Upper lobe of right lung (tissue), 1 donor: ENCODE measurements around the gene DOCK2. TPM values are rescaled to one million over a fixed set of nuclear protein-coding genes. Genes with fewer than 3 reads are reported as not detected.
"Not testable (repeated sequence)": the region's sequence is repeated elsewhere in the genome, so short reads cannot be mapped to it uniquely, and the experiment has no call there.

Experiments used
- ATAC-seq: fragments of 200-7000 bp; cut with Tn5 transposase; one replicate; pipeline ENCODE4 v1.9.1; 2020; ENCODE audit warnings: mild to moderate bottlenecking, moderate library complexity
- DNase-seq: peaks from one replicate; pipeline ENCODE4 v3.0.0-alpha.2; 2020
- H3K27ac ChIP-seq: fragments of 200-600 bp; one replicate; pipeline ENCODE4 v1.8.0; 2022
- H3K27me3 ChIP-seq: fragments of 200-600 bp; one replicate; pipeline ENCODE4 v1.8.0; 2022; ENCODE audit warnings: mild to moderate bottlenecking
- H3K36me3 ChIP-seq: fragments of 200-600 bp; one replicate; pipeline ENCODE4 v1.8.0; 2022
- H3K4me1 ChIP-seq: fragments of 200-600 bp; one replicate; pipeline ENCODE4 v1.8.0; 2022
- H3K4me3 ChIP-seq: fragments of 200-600 bp; one replicate; pipeline ENCODE4 v1.8.0; 2022; ENCODE audit warnings: mild to moderate bottlenecking
- H3K9me3 ChIP-seq: fragments of 200-600 bp; one replicate; pipeline ENCODE4 v1.8.0; 2022
- intact Hi-C: fragments of 100-400 bp; cut with DNase I; formaldehyde crosslinking; loops from one replicate; pipeline ENCODE4 v1.11.0; 2022
- total RNA-seq: library from RNA; stranded (reverse); fragmentation: NEBNext Ultra II Directional; extraction: Animal tissue kit (Norgen Biotek cat#: 25700); gene quantifications from one replicate; pipeline ENCODE4 v1.2.1, GENCODE V29; 2021
- TF ChIP-seq, protein P1 (sequence below): fragments of 200-600 bp; IDR thresholded peaks from one replicate; pipeline ENCODE4 v1.8.0; 2022; ENCODE audit warnings: antibody characterized with exemption
- donor health status: DM: no; HTN: yes; CAD: no; lungs with severe emphysema.

Gene DOCK2
- total RNA-seq, 1 donor from 2014 or later, result 65.4 TPM

- TF ChIP-seq, protein P1, sequence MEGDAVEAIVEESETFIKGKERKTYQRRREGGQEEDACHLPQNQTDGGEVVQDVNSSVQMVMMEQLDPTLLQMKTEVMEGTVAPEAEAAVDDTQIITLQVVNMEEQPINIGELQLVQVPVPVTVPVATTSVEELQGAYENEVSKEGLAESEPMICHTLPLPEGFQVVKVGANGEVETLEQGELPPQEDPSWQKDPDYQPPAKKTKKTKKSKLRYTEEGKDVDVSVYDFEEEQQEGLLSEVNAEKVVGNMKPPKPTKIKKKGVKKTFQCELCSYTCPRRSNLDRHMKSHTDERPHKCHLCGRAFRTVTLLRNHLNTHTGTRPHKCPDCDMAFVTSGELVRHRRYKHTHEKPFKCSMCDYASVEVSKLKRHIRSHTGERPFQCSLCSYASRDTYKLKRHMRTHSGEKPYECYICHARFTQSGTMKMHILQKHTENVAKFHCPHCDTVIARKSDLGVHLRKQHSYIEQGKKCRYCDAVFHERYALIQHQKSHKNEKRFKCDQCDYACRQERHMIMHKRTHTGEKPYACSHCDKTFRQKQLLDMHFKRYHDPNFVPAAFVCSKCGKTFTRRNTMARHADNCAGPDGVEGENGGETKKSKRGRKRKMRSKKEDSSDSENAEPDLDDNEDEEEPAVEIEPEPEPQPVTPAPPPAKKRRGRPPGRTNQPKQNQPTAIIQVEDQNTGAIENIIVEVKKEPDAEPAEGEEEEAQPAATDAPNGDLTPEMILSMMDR, result no peak
- no peak for DNase-seq
- H3K4me1 ChIP-seq, result peaks cover 8% of the 10 kb centered on the region
- no peaks in the 10 kb centered on the region for H3K36me3 ChIP-seq
- intact Hi-C loops, result no loop called here
- no peaks in the 10 kb centered on the region for H3K9me3 ChIP-seq
- H3K27me3 ChIP-seq, result no peaks in the 10 kb centered on the region
- H3K27ac ChIP-seq, result no peak overlapping the region
- ATAC-seq, result no peak
- H3K4me3 ChIP-seq, result no peak overlapping the region
Measured at GRCh38 chr5:169808118-169808581, 171.1 kb downstream of the DOCK2 start.

GRCh38 chr5:169808880-169809279 is 171.8 kb downstream of the DOCK2 start:
- intact Hi-C loops, H3K4me1 ChIP-seq, H3K9me3 ChIP-seq, H3K4me3 ChIP-seq, ATAC-seq, DNase-seq, H3K36me3 ChIP-seq, H3K27ac ChIP-seq, H3K27me3 ChIP-seq: not testable (repeated sequence)

- TF ChIP-seq, protein P1, result no peak
- Histone ChIP-seq H3K27ac (no peak overlapping the region), H3K9me3 (no peaks in the 10 kb centered on the region), H3K4me3 (no peak overlapping the region), H3K27me3 (no peaks in the 10 kb centered on the region), H3K4me1 (no peaks in the 10 kb centered on the region), H3K36me3 (no peaks in the 10 kb centered on the region)
- ATAC-seq (peak; percentile 46), DNase-seq (no peak)
- intact Hi-C loops, result no loop called here
Measured at GRCh38 chr5:169809281-169809680, 172.2 kb downstream of the DOCK2 start.

DNA sequence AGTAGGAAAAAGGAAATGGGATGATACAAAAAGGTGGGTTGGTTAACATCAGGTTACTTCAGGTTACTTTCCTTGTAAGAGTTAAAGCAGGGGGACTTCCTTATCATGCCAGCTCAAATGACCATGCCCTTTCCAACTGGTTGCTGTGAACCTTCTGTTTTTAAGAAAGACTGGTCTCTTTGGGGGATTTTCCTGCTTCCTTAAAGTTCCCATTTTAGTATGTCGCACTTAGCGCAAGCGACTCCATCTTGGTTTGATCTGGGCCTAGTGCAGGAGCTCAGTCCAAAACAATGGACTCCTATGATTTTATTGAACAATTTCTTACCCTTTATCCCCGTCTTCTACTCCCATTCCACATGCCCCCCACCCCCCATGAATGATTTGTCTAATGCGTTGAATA is 173.4 kb downstream of the DOCK2 start:
- H3K27me3 ChIP-seq, result no peaks in the 10 kb centered on the region
- TF ChIP-seq, protein P1, result no peak
- no peak for ATAC-seq

GRCh38 chr5:169811023-169811422 is 173.9 kb downstream of the DOCK2 start:
- Histone ChIP-seq H3K27me3 (no peaks in the 10 kb centered on the region), H3K4me1 (no peaks in the 10 kb centered on the region), H3K27ac (no peak overlapping the region)

More for the DNA sequence above, 173.4 kb downstream of the DOCK2 start:
- no peak overlapping the region for H3K4me3 ChIP-seq
- no peak for DNase-seq
- intact Hi-C loops, result no loop called here
- no peaks in the 10 kb centered on the region for H3K4me1 ChIP-seq
- H3K27ac ChIP-seq, result no peak overlapping the region
- no peaks in the 10 kb centered on the region for H3K9me3 ChIP-seq
- H3K36me3 ChIP-seq, result no peaks in the 10 kb centered on the region

DNA sequence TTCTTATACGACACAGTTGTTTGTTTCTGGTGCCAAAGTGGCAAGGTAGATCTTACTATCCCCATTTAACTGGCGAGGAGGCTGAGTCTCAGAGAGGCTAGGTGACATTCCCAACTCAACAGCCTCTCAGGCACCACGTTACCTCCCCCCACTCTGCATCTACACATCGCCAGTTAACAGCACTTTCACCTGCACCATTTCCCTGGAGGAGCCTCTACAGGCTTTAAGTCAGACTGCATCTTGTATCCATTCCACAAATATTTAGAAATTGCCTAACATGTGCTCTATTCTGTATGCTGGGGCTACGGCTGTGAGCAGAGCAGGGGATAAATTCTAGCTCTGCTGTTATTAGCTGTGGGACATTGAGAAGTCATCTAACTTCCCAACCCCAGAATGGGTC is 174.6 kb downstream of the DOCK2 start:
- Histone ChIP-seq H3K36me3 (no peaks in the 10 kb centered on the region), H3K27ac (no peak overlapping the region), H3K27me3 (no peaks in the 10 kb centered on the region), H3K4me1 (no peaks in the 10 kb centered on the region), H3K9me3 (no peaks in the 10 kb centered on the region), H3K4me3 (no peak overlapping the region)
- DNase-seq (no peak), ATAC-seq (no peak)
- intact Hi-C loops, result no loop called here
- TF ChIP-seq, protein P1, result no peak

More at GRCh38 chr5:169811023-169811422, 173.9 kb downstream of the DOCK2 start:
- TF ChIP-seq, protein P1, result no peak
- H3K4me3 ChIP-seq, result no peak overlapping the region
- H3K9me3 ChIP-seq, result no peaks in the 10 kb centered on the region
- intact Hi-C loops, result no loop called here
- no peaks in the 10 kb centered on the region for H3K36me3 ChIP-seq
- ATAC-seq, result no peak
- DNase-seq, result no peak
